DND-41 (cell line): Measurements from ENCODE around the gene ALG12.

Source experiments
- CTCF ChIP-seq: IDR thresholded peaks from 2 replicates; pipeline ENCODE4 v1.5.1; 2012; ENCODE audit warnings: borderline replicate concordance, low read length, moderate library complexity, mild to moderate bottlenecking; ENCODE audit not compliant: poor library complexity, severe bottlenecking; ENCODE audit errors: extremely low read depth
- EZH2 ChIP-seq: IDR thresholded peaks from 3 replicates; pipeline ENCODE4 v1.6.1; 2012; ENCODE audit warnings: borderline replicate concordance, low read depth, mild to moderate bottlenecking, moderate library complexity, low read length, inconsistent platforms; ENCODE audit not compliant: severe bottlenecking

DNA sequence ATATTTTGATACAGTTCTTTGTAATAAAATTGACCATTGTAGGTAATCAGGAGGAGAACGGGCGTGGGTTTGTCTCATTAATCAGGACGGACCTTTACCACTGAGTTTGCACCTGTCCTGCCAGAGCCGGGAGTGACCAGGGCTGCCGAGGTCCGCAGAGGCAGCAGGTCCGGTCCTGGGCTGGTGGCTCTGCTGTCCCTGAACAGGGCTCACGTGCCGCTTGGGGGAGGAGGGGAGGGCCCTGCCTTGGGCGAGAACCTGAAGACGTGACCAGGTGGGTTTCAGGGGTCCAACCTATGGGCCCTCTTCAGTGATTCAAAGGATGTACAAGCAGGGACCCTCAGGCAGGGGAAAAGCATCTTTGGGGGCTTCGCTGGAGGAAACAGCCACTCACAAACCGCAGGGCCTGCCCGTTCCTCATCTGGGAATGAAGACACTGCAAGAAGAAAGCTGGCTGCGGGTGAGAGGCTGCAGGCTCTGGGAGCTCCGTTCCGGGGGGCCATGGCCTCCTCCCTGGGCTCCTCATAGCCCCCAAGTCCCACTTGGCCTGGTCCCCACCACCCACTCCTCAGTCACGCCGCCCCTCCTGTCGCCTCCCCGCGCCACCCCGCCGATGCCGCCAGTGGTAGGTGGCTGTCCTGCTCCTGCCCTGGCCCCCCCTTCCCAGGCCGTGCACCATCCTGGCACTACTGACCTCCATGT, 9.4 kb upstream of the ALG12 start:
- TF ChIP-seq CTCF, result no peak
- no peak for TF ChIP-seq EZH2
